Trophoblast cell (in vitro differentiated cells and primary cell): ENCODE data around the gene MEX3A. TPM values are rescaled to one million over a fixed set of nuclear protein-coding genes. Genes with fewer than 3 reads are reported as not detected.

Experiments
- DNase-seq, 2 donors: peaks; one replicate each; pipeline ENCODE4 v3.0.0-alpha.2; 2016
- H2AFZ ChIP-seq: 2 replicates; pipeline ENCODE4 v1.6.1; 2013; ENCODE audit warnings: low read length, moderate library complexity, mild to moderate bottlenecking; ENCODE audit not compliant: insufficient read depth, poor library complexity
- H2AK5ac ChIP-seq: 2 replicates; pipeline ENCODE4 v1.6.1; 2013; ENCODE audit warnings: mild to moderate bottlenecking, low read length
- H2BK120ac ChIP-seq: 2 replicates; pipeline ENCODE4 v1.6.1; 2013; ENCODE audit warnings: low read length, mild to moderate bottlenecking, moderate library complexity; ENCODE audit not compliant: insufficient read depth, poor library complexity
- H2BK12ac ChIP-seq: 2 replicates; pipeline ENCODE4 v1.6.1; 2013; ENCODE audit warnings: mild to moderate bottlenecking, low read length, moderate library complexity
- H2BK5ac ChIP-seq: 2 replicates; pipeline ENCODE4 v1.6.1; 2013; ENCODE audit warnings: low read length, low read depth, moderate library complexity, mild to moderate bottlenecking; ENCODE audit not compliant: poor library complexity
- H3K14ac ChIP-seq: 2 replicates; pipeline ENCODE4 v1.6.1; 2013; ENCODE audit warnings: mild to moderate bottlenecking, low read length
- H3K18ac ChIP-seq: 2 replicates; pipeline ENCODE4 v1.6.1; 2013; ENCODE audit warnings: mild to moderate bottlenecking, low read length
- H3K23ac ChIP-seq: 2 replicates; pipeline ENCODE4 v1.6.1; 2013; ENCODE audit warnings: low read length
- H3K27ac ChIP-seq: 2 replicates; pipeline ENCODE4 v1.5.1; 2013; ENCODE audit warnings: low read depth, mild to moderate bottlenecking, inconsistent platforms, low read length, moderate library complexity
- H3K27me3 ChIP-seq: 2 replicates; pipeline ENCODE4 v1.6.1; 2013; ENCODE audit warnings: inconsistent platforms, mild to moderate bottlenecking, low read length, moderate library complexity; ENCODE audit not compliant: insufficient read depth
- H3K36me3 ChIP-seq, 2 experiments: 1 replicate in 1 of 2; 2 replicates in 1 of 2; pipeline ENCODE4 v1.6.1; 2013; ENCODE audit warnings: low read length in 2 of 2, mild to moderate bottlenecking in 2 of 2, moderate library complexity in 1 of 2; ENCODE audit not compliant: insufficient read depth in 2 of 2, control insufficient read depth in 1 of 2
- H3K4ac ChIP-seq: 2 replicates; pipeline ENCODE4 v1.6.1; 2013; ENCODE audit warnings: low read depth, mild to moderate bottlenecking, low read length, moderate library complexity
- H3K4me1 ChIP-seq, 2 experiments: 1 replicate in 1 of 2; 2 replicates in 1 of 2; pipeline ENCODE4 v1.6.1; 2013; ENCODE audit warnings: low read length in 2 of 2, mild to moderate bottlenecking in 2 of 2, moderate library complexity in 1 of 2; ENCODE audit not compliant: insufficient read depth in 2 of 2, control insufficient read depth in 1 of 2
- H3K4me2 ChIP-seq: 2 replicates; pipeline ENCODE4 v1.6.1; 2013; ENCODE audit warnings: inconsistent platforms, mild to moderate bottlenecking, low read length, moderate library complexity
- H3K4me3 ChIP-seq: 2 replicates; pipeline ENCODE4 v1.5.1; 2013; ENCODE audit warnings: mild to moderate bottlenecking, low read depth, low read length, inconsistent platforms
- H3K79me1 ChIP-seq: one replicate; pipeline ENCODE4 v1.6.1; 2013; ENCODE audit warnings: low read length
- H3K79me2 ChIP-seq: 2 replicates; pipeline ENCODE4 v1.6.1; 2013; ENCODE audit warnings: low read length, mild to moderate bottlenecking; ENCODE audit not compliant: control insufficient read depth, insufficient read depth, poor library complexity
- H3K9ac ChIP-seq: 2 replicates; pipeline ENCODE4 v1.6.1; 2013; ENCODE audit warnings: mild to moderate bottlenecking, low read length
- H3K9me3 ChIP-seq: 2 replicates; pipeline ENCODE4 v1.6.1; 2013; ENCODE audit warnings: low read depth, mild to moderate bottlenecking, control low read depth, inconsistent platforms, low read length; ENCODE audit not compliant: insufficient read depth
- H4K12ac ChIP-seq: 2 replicates; pipeline ENCODE4 v1.6.1; 2013; ENCODE audit warnings: low read depth, mild to moderate bottlenecking, low read length, moderate library complexity
- H4K8ac ChIP-seq: 2 replicates; pipeline ENCODE4 v1.6.1; 2013; ENCODE audit warnings: low read depth, mild to moderate bottlenecking, low read length, moderate library complexity
- H4K91ac ChIP-seq: one replicate; pipeline ENCODE4 v1.6.1; 2013; ENCODE audit warnings: low read depth, mild to moderate bottlenecking, low read length, moderate library complexity
- WGBS: extraction: QIAGEN DNeasy Blood & Tissue Kit; methylation state at CpG from one replicate; pipeline ENCODE4 v1.1.7; 2013; ENCODE audit warnings: missing lambda C conversion rate; ENCODE audit not compliant: insufficient read length, insufficient coverage; ENCODE audit errors: extremely low coverage; 5-methylcytosine and 5-hydroxymethylcytosine counted together
- polyA plus RNA-seq: library from polyadenylated mRNA; stranded (reverse); fragments of 200-250 nt; gene quantifications from 2 replicates; pipeline ENCODE4 v1.2.3, GENCODE V29; 2013

MEX3A gene, protein sequence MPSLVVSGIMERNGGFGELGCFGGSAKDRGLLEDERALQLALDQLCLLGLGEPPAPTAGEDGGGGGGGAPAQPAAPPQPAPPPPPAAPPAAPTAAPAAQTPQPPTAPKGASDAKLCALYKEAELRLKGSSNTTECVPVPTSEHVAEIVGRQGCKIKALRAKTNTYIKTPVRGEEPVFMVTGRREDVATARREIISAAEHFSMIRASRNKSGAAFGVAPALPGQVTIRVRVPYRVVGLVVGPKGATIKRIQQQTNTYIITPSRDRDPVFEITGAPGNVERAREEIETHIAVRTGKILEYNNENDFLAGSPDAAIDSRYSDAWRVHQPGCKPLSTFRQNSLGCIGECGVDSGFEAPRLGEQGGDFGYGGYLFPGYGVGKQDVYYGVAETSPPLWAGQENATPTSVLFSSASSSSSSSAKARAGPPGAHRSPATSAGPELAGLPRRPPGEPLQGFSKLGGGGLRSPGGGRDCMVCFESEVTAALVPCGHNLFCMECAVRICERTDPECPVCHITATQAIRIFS
- 38.9 and 40.4 TPM in 2 replicates for polyA plus RNA-seq

DNA sequence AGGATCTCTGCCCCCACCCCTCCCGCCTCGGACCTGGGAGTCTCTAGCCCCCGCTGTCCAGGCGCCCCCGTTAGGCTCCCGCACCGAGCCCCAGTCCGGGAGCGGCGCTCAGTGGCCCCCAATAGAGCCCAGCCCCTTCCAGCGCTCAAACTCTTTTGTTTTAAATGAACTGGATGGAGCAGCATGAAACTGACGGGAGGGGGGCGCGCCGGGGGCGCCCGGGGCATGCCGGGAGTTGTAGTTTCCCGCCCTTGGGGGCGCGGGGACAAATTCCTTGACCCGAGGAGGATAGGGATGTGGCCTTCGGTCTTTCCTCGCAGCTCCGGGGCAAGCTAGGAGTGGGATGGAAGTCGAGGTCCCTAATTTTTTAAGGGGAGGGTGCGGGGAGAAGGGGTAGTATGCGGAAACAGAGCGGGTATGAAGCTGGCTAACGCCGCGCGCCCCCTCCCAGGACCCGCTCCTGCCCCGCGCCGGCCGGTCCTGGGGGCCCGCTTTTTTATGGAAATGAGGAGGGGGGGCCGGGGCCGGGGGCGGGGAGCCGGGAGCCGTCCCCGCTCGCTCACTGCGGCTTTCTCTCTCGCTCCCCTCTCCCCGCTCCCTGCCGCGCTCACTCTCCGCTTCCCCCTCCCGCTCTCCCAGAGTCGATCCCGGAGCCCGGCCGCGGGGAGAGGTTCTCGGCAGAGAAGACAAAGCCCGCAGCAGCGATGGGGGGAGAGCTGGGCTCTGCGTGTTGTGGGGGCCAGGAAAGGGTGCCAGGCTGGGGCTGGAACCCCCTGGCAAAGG lies at the start of gene MEX3A:
Gene MEX3A, minus strand, starts transcription at position 157 of the 783 bp plus-strand sequence. CDS start 467 bp downstream, outside the sequence.
- peak within 1 kb of the TSS; percentile 90 for H4K8ac ChIP-seq
- peak within 1 kb of the TSS; percentile 97 for H3K27ac ChIP-seq
- WGBS = no CpG with 5 or more reads among the region's 62 CpGs
- H2BK120ac ChIP-seq = peak within 1 kb of the TSS; percentile 86
- no peaks in the 10 kb centered on the region for H3K27me3 ChIP-seq
- peaks cover 45% of the 10 kb centered on the region for H3K79me1 ChIP-seq
- H3K4ac ChIP-seq = peak within 1 kb of the TSS; percentile 97
- H4K12ac ChIP-seq = peak within 1 kb of the TSS; percentile 95
- peak within 1 kb of the TSS; percentile 97 for H3K14ac ChIP-seq
- peak within 1 kb of the TSS; percentile 3 for H3K23ac ChIP-seq
- H2BK5ac ChIP-seq = peak within 1 kb of the TSS; percentile 93
- peak within 1 kb of the TSS; percentile 97 for H3K18ac ChIP-seq
- H2AFZ ChIP-seq = peak within 1 kb of the TSS; percentile 66
- peak; percentile 36 to 62 for DNase-seq
- H3K4me3 ChIP-seq = peak within 1 kb of the TSS; percentile 94
- H3K9ac ChIP-seq = peak within 1 kb of the TSS; percentile 97
- H2AK5ac ChIP-seq = peak within 1 kb of the TSS; percentile 97
- peak within 1 kb of the TSS; percentile 94 for H4K91ac ChIP-seq
- H3K4me2 ChIP-seq = peak within 1 kb of the TSS; percentile 94
- H3K36me3 ChIP-seq = peaks cover 5 to 14% of the 10 kb centered on the region in 2 experiments
- peaks cover 56% of the 10 kb centered on the region for H3K79me2 ChIP-seq
- peaks cover under 1% of the 10 kb centered on the region for H3K9me3 ChIP-seq
- peaks cover 21 to 35% of the 10 kb centered on the region in 2 experiments for H3K4me1 ChIP-seq
- H2BK12ac ChIP-seq = peak within 1 kb of the TSS; percentile 42

DNA sequence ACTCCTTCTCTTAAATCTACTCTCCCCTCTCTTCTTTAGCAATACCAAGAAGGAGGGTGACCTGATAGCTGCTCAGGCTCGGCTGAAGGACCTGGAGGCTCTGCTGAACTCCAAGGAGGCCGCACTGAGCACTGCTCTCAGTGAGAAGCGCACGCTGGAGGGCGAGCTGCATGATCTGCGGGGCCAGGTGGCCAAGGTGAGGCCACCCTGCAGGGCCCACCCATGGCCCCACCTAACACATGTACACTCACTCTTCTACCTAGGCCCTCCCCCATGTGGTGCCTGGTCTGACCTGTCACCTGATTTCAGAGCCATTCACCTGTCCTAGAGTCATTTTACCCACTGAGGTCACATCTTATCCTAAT lies 48.3 kb upstream of the MEX3A start:
- peaks cover 3% of the 10 kb centered on the region for H3K9me3 ChIP-seq
- peak overlapping the region; percentile 67 for H4K91ac ChIP-seq
- H3K9ac ChIP-seq = peak overlapping the region; percentile 4
- no peak overlapping the region for H2AFZ ChIP-seq
- H4K12ac ChIP-seq = peak overlapping the region; percentile 6
- H3K14ac ChIP-seq = peak overlapping the region; percentile 41
- whole genome bisulfite sequencing = no CpG with 5 or more reads among the region's 6 CpGs
- peak overlapping the region; percentile 23 for H3K4ac ChIP-seq
- peak overlapping the region; percentile 25 for H4K8ac ChIP-seq
- H2BK120ac ChIP-seq = peak overlapping the region; percentile 4
- peak overlapping the region; percentile 37 for H2BK12ac ChIP-seq
- no peaks in the 10 kb centered on the region for H3K27me3 ChIP-seq
- no peak overlapping the region for H3K4me3 ChIP-seq
- no peak overlapping the region for H3K4me2 ChIP-seq
- H3K36me3 ChIP-seq = peaks cover 47 to 48% of the 10 kb centered on the region in 2 experiments
- H3K79me1 ChIP-seq = peaks cover 34% of the 10 kb centered on the region
- DNase-seq = no peak
- peak overlapping the region; percentile 52 for H3K18ac ChIP-seq
- H3K79me2 ChIP-seq = peaks cover 19% of the 10 kb centered on the region
- peak overlapping the region; percentile 7 for H3K27ac ChIP-seq
- H3K23ac ChIP-seq = no peak overlapping the region
- peak overlapping the region; percentile 19 for H2BK5ac ChIP-seq
- peak overlapping the region; percentile 17 for H2AK5ac ChIP-seq
- H3K4me1 ChIP-seq = peaks cover 41 to 44% of the 10 kb centered on the region in 2 experiments

DNA sequence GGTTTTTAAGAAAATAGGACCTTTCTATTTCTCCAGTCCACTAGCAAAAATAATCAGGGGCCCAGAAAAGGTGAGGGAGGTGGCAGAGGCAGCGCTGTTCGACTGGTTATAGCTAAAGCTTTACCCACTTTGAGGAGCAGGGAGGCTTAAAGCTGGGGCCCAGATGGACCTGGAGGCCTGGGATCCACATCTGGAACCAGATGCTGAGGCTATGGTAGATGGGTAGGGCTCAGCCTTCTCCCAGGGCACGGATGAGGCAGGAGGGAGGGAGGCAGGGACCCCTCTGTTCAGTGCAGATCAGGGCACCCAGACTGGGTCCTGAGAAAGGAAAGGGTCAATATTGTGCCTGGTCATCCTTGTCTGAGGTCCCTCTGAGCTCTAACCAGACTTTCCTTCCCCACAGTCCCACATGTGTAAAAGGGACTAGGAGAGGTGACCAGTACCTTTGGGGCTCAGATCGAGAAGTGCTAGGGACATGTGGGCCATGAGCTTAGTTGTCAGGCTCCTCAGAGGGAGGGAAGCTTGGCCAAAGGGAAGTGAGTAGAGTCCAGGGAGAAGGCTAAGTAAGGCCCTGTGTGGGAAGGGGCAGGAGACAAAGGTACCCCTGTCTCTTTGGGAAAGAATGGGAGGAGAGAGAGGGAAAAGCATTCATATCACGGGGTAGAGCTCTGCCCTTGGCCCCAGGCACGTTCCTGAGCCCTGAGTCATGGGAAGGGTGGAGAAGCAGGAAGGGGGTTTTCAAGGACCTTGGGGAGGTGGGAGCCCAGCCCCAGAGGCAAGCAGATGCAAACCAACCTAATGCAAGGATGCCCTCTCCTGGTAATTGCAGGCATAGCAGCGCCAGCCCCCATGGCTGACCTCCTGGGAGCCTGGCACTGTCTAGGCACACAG lies 47.7 kb upstream of the MEX3A start:
- peak overlapping the region; percentile 93 for H2BK120ac ChIP-seq
- H3K4me3 ChIP-seq = no peak overlapping the region
- peak overlapping the region; percentile 93 for H3K27ac ChIP-seq
- peaks cover 3% of the 10 kb centered on the region for H3K9me3 ChIP-seq
- peaks cover 42 to 43% of the 10 kb centered on the region in 2 experiments for H3K36me3 ChIP-seq
- H2AFZ ChIP-seq = peak overlapping the region; percentile 84
- H2AK5ac ChIP-seq = peak overlapping the region; percentile 100
- peak overlapping the region; percentile 99 for H4K91ac ChIP-seq
- no peaks in the 10 kb centered on the region for H3K27me3 ChIP-seq
- peak overlapping the region; percentile 29 for H3K9ac ChIP-seq
- H3K4ac ChIP-seq = peak overlapping the region; percentile 98
- peak overlapping the region; percentile 99 for H2BK12ac ChIP-seq
- no CpG with 5 or more reads among the region's 7 CpGs for WGBS
- H3K4me1 ChIP-seq = peaks cover 45 to 49% of the 10 kb centered on the region in 2 experiments
- H3K23ac ChIP-seq = no peak overlapping the region
- H3K79me2 ChIP-seq = peaks cover 22% of the 10 kb centered on the region
- DNase-seq = peak; percentile 95 to 98
- peak overlapping the region; percentile 12 for H3K4me2 ChIP-seq
- peak overlapping the region; percentile 99 for H3K14ac ChIP-seq
- peak overlapping the region; percentile 91 for H4K12ac ChIP-seq
- peaks cover 37% of the 10 kb centered on the region for H3K79me1 ChIP-seq
- H4K8ac ChIP-seq = peak overlapping the region; percentile 95
- H3K18ac ChIP-seq = peak overlapping the region; percentile 96
- peak overlapping the region; percentile 66 for H2BK5ac ChIP-seq
